GM10847 (cell line): ENCODE data around the gene TM4SF1.

ENCODE experiments used
- POLR2A ChIP-seq: IDR thresholded peaks from 2 replicates; pipeline ENCODE4 v1.6.1; 2011; ENCODE audit not compliant: insufficient read length; ENCODE audit errors: extremely low read depth

The TM4SF1 gene

DNA sequence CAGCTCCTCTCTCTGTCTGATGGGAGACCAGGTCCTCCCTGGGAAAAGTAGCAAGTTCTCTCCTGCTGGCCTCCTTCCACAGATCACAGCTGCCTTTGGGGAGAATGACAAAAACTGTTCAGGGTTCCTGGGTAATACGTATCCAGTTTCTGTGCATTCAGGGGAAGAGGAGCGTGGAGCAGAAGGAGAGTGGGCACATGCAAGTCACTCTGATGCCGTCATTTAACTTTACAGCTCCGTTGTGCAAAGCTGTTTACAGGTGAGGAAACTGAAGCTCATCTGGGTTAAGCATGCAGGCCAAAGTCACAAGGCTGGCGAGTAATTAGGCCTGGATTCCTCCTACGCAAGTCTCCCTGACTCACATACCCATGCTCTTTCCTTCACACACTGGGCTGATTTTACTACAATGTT, 7.5 kb upstream of the TM4SF1 start:
- no peak for TF ChIP-seq POLR2A

DNA sequence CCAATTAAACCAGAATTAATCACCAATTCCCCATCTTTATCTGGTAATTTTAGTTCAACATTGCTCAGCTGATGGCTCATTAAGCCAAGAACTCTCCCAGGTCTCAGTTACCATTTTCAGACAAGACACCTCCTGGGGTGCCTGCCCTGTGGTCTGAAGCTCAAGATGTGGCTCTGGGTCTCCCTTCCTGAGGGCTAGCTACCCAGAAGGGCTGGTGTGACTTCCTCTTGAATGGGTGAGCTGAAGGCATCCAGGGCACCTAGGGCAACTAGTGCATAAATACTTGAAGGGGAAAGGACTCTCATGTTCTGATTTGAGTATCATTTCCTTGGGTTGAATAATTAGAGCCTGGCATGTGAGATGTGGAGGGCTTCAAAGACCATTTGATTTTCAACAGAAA, 6.7 kb upstream of the TM4SF1 start:
- no peak for TF ChIP-seq POLR2A

GRCh38 chr3:149383703-149384102, 6.3 kb upstream of the TM4SF1 start:
- no peak for TF ChIP-seq POLR2A

DNA sequence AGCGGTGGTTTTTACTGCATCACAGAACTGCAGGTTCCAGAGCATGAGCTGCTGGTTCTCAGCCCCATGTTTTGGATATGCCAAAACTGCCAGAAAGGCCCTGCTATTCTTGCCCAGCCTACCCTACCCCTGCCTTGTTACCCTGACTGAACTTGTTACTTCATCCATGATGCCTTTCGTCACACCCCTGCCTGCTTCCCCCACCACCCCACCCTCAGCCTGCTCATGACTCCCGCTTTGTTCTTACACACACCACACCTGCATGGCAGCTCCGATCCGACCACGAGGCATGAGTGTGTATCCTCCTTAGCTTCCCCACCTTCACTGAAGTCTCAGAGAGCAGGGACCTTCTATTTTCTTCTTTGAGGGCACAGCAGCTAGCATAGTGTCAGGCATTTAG, 5.1 kb upstream of the TM4SF1 start:
- no peak for TF ChIP-seq POLR2A

GRCh38 chr3:149382101-149382467, 4.6 kb upstream of the TM4SF1 start:
- no peak for TF ChIP-seq POLR2A

DNA sequence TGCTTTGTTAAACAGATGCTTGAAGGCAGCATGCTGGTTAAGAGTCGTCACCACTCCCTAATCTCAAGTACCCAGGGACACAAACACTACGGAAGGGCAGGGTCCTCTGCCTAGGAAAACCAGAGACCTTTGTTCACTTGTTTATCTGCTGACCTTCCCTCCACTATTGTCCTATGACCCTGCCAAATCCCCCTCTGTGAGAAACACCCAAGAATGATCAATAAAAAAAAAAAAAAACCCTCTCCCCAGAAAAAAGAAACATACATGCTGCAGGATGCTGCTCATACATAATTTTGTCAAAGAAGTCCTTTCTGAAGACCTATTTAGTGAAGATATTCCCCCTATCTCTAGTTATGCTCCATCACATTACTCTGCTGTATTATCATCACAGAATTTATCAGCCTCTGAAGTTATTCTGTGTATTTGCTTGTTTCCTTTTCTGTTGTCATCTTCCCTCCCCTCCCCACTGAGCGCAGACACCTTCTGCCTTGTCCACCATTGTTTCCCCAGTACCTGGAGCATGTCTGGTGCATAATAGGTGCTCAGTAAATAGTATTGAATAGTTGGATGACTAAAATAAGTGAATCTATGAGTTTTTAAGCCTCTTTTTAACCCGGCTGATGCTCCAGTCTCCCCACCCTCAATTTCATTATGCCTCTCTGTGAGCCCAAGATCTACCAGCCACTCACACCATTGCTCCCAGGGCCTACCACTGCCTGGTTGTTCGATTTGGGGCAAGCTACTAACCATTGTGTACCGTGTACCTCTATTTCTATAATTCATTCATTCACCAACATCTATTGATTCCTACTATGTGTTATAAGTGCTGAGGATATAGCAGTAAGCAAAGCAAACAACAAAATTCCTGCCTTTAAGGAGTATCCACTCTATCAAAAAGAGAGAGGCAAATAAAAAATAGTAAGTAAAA, 4.0 kb upstream of the TM4SF1 start:
- no peak for TF ChIP-seq POLR2A

DNA sequence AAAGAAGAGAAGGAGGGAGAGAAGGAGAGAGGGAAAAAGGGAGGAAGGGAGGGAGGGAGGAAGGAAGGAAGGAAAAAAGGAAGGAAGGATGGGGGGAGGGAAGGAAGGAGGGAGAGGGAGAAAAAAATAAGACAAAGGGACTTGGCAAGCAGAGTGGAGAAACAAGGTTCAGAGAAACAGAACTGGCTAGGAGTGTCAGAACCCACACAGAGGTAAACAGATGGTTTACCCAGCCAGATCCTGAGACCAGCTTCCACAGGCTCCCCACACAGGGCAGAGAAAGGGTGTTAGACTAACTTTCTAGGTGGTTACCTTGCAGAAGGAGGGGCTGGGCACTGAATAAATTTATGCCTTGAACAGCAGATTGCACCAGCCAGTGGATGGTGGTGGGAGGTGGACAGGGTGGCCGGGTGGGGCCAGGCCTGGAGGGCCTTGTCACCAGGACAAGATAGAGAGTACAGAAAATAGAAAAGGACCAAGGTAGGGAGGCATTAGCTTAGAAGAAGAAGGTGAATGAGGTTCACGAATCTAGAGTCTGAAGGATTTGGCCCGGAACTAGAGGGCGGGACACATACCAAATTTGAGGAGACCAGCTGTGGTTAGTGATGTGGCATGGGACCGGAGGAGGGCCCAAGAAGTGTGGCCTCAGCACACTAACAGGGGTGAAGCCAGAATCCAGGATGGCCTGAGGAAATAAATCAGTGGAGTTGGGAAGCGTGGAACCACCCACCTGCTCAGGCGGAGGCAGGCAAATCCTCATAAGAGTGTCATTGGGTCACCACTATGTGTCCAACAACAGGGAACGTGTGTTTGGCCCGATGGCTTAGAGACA, 1.2 kb upstream of the TM4SF1 start:
- TF ChIP-seq POLR2A, result no peak

GRCh38 chr3:149376718-149377407, 586 bp downstream of the TM4SF1 start:
- TF ChIP-seq POLR2A, result no peak

DNA sequence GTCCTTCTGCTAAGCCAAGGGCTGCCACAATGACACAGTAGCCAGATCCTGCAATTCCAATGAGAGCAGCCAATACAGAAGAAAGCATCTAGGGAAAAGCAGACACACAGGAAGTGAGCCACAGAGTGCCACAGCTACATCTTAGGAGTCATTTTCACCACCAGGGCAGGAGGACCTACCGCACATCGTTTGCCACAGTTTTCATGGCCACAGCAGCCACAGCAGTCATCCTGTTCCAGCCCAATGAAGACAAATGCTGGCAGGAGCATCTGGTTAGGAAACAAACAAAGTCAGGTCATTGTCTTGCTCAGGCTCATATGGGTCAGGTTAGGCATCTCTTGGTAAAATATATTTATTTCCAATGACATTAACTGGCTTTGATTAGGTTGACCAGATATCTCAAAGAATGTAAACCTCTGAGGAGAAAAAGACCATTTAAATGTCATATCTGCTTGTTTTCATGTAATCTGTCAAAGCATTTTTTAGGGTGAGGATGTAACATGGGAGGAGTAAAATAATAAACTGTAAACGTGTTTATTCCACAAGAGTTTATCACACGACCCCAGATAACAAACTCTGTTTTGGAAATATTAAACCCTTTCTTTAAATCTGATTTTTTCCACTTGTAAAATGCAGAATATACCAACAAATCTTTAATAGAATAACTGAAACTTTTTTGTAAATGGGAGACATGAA, 1.8 kb downstream of the TM4SF1 start:
- no peak for TF ChIP-seq POLR2A

DNA sequence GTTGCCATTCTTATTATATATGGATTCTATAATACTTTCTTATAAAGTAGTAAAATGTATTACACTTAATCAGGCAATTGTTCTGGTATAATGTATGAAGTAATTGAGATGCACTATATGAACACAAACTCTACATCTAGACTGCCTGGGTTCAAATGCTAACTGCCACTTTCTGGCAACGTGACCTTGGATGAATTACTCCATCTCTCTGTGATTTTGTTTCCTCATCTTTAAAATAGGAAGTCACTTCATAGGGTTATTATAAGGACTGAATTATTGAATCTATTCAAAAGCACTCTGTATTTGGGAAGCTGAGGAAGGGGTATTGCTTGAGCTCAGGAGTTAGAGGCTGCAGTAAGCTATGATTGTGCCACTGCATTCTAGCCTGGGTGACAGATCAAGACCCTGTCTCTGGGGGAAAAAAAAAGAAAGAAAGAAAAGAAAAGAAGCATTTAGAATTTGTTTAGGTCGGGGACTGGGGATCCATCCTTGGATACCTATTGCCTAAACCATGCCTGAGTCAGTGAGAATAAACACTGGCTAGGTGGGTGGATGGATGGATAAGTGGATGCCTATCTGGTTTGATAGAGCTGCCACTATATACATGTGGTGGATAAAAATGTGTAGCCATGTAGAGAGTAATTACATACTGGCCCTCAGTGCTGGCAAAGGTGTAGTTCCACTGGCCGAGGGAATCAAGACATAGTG, 2.5 kb downstream of the TM4SF1 start:
- no peak for TF ChIP-seq POLR2A

GRCh38 chr3:149374391-149374790, 3.1 kb downstream of the TM4SF1 start:
- no peak for TF ChIP-seq POLR2A

DNA sequence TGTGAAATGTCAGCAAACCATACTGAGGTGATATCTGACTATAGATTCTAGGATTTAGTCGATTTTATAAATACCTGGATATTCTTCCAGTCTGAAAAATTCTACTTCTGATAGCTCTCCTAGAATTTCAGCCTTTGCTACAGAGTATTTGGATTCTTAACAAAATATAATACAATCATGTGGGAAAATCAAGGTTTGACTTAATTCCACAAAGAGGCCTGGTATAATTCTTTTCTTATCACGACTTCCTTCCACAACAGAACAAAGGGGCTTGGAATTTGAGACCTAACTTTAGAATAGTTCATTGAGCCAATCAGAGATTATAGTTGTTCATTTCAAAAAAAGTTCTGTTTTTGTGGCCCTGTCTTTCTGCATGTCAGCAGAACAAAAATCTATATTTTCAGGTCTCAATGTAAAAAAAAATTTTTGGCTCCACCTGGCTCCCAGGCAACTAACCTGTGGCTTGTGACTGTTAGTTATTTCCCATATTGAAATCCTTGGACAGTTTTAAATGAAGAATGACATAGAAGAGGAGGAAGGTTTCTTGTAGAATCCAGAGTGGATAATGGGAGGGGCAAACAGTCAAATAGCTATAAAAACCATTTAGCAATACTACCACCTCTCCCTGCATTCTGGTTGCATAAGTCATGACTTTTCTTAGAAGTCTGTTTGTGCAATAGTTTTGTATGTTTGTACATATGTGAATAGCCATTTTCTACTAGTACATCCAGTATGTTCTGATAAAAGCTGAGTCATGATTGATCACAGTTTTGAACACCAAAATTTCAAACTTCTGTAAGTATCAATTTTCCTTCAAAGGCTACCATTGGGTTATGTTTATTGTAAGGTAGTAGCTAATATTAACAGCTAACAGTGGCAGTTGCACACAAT, 4.0 kb downstream of the TM4SF1 start:
- no peak for TF ChIP-seq POLR2A

GRCh38 chr3:149371723-149372114, 5.7 kb downstream of the TM4SF1 start:
- no peak for TF ChIP-seq POLR2A
